IPS DF 6.9 (cell line): ENCODE measurements around the gene TCF7L1.
"Not testable (repeated sequence)": the region's sequence is repeated elsewhere in the genome, so short reads cannot be mapped to it uniquely, and the experiment has no call there.

Experiments used
- DNase-seq: peaks from one replicate; pipeline ENCODE4 v3.0.0-alpha.2; 2013; ENCODE audit warnings: low read depth, low spot score
- H3K27ac ChIP-seq: one replicate; pipeline ENCODE4 v1.5.1; 2013; ENCODE audit warnings: low read length, control low read depth
- H3K27me3 ChIP-seq: 2 replicates; pipeline ENCODE4 v1.6.1; 2013; ENCODE audit warnings: mild to moderate bottlenecking, low read length; ENCODE audit not compliant: control insufficient read depth, insufficient read depth
- H3K36me3 ChIP-seq: 2 replicates; pipeline ENCODE4 v1.6.1; 2013; ENCODE audit warnings: low read length; ENCODE audit not compliant: control insufficient read depth, insufficient read depth
- H3K4me1 ChIP-seq: 2 replicates; pipeline ENCODE4 v1.6.1; 2013; ENCODE audit warnings: low read length; ENCODE audit not compliant: control insufficient read depth, insufficient read depth
- H3K4me3 ChIP-seq: 2 replicates; pipeline ENCODE4 v1.5.1; 2013; ENCODE audit warnings: mild to moderate bottlenecking, low read length
- H3K9me3 ChIP-seq: 2 replicates; pipeline ENCODE4 v1.6.1; 2013; ENCODE audit warnings: low read length, inconsistent platforms; ENCODE audit not compliant: control insufficient read depth, insufficient read depth
- WGBS: extraction: QIAGEN DNeasy Blood & Tissue Kit; methylation state at CpG from one replicate; pipeline ENCODE4 v1.1.7; 2013; ENCODE audit warnings: mixed read lengths, missing lambda C conversion rate; ENCODE audit not compliant: insufficient read length, insufficient coverage; 5-methylcytosine and 5-hydroxymethylcytosine counted together

Gene TCF7L1

DNA sequence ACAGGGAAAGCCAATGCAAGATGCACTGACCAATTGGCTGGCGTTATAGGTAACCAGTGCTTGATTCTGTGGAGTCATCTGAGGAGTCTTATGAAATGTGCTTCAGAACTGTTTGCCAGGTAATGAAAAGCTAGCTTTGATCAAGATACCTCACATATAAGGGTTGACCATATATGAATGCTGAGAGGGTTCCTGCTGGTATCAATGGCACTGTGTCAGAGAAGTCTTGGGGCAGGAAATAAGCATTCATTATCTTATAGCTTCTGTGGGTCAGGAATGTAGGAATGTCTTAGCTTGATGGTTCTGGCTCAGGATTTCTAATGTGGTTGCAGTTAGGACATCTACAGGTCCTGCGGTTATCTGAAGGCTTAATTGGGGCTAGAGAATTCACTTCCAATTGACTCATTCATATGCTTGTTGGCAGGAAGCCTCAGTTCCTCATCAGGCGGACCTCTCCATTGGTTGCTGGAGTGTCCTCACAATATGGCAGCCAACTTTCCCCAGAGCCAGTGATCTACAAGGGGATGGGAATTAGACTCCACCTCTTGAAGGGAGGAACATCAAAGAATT is 22.1 kb upstream of the TCF7L1 start:
- H3K36me3 ChIP-seq = no peaks in the 10 kb centered on the region
- WGBS = no CpG with 5 or more reads among the region's 3 CpGs
- H3K4me1 ChIP-seq = no peaks in the 10 kb centered on the region
- H3K27ac ChIP-seq = no peak overlapping the region
- no peak overlapping the region for H3K4me3 ChIP-seq
- DNase-seq = no peak
- H3K9me3 ChIP-seq = no peaks in the 10 kb centered on the region
- H3K27me3 ChIP-seq = peaks cover 4% of the 10 kb centered on the region; the same call in 1 of the 2 replicates

DNA sequence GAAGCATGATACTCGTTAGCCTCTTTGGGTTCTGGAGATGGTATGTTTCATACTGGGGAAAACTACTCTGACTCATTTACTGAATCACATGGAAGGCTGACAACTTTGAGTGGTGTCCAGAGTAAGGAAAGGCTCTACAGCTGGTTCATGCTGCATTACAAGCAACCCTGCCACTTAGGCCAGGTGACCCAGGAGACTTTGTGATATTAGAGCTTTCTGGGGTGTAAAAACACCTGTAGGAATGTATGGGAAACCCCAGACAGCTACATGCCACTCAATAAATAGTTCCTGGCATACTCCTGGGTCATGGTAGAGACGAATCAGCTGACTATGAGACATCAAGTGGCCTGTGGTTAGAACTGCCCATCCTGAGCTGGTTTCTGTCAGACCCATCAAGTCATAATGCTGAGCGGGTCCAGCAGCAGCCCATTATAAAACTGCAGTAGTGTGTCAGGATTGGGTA is 21.3 kb upstream of the TCF7L1 start:
- Histone ChIP-seq H3K36me3 (no peaks in the 10 kb centered on the region), H3K4me3 (no peak overlapping the region), H3K27ac (no peak overlapping the region), H3K9me3 (no peaks in the 10 kb centered on the region), H3K4me1 (no peaks in the 10 kb centered on the region), H3K27me3 (peaks cover 4% of the 10 kb centered on the region; the same call in 1 of the 2 replicates)
- WGBS = no CpG with 5 or more reads among the region's 3 CpGs
- DNase-seq = no peak

DNA sequence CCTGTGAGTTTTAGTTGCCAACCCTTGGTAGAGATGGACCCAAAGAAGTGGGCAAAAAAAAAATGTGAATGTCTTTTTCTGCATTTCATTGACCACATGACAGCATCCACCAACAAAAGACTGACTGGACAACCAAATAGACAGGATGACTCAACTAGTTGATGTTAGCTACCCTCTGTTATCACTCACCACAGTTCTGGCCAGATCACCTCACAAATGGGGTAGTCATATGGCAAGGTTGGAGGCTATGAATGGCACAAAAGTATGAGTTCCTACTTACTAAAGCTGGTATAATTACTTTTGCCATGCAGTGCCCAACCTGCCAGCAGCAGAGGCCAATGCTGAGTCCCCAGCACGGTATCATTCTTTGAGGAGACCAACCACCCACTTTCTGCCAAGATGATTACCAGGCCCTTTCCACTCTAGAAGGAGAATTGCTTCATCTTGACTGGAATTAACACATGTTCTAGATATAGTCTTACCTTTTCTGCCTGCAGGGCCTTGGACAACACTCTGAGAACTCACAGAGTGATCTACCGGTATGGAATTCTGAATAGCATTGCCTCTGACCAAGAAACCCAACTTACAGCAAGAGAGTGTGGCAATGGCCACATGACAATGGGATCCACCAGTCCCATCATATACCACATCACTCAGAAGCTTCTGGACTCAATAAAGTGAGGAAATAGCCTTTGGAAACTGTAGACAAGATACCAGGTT is 20.1 kb upstream of the TCF7L1 start:
- no peak overlapping the region for H3K27ac ChIP-seq
- no peaks in the 10 kb centered on the region for H3K9me3 ChIP-seq
- WGBS = no CpG with 5 or more reads among the region's 2 CpGs
- no peak for DNase-seq
- H3K27me3 ChIP-seq = peaks cover 4% of the 10 kb centered on the region; the same call in 1 of the 2 replicates
- H3K4me3 ChIP-seq = no peak overlapping the region
- no peaks in the 10 kb centered on the region for H3K4me1 ChIP-seq
- H3K36me3 ChIP-seq = no peaks in the 10 kb centered on the region

DNA sequence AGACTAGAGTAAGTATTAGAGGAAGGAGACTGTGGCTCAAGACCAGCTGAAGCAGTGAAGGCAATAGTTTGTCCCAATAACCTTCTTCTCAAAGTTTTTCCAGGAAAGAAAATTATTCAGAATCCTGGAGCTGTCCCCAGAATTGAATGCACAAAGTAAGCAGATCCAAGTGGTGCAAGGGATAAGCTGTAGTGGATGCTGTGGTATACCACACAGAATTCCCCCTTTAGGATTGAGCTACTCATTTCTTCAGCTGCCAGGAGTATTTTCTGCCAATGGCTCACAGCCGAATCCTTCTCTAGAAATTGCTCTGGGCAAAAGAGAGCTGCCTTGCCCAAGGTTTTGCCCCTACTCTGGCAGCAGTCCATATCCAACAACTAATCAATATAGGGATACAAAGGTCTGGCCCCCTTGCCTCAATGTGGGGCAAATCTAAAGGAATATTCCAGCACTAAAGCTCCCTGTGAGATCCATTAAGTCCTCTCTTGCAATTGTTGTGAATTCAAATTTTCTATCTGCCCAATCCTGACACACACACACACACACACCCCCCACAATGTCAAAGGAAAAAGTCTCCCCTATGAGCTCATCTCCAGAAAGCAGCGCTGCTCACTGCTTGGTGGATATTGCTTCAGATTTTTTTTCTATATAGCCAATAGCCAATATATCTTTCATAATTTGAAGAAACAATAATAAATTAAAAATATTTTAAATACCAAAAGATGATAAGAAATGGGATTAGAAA is 18.4 kb upstream of the TCF7L1 start:
- no CpG with 5 or more reads among the region's 2 CpGs for WGBS

DNA sequence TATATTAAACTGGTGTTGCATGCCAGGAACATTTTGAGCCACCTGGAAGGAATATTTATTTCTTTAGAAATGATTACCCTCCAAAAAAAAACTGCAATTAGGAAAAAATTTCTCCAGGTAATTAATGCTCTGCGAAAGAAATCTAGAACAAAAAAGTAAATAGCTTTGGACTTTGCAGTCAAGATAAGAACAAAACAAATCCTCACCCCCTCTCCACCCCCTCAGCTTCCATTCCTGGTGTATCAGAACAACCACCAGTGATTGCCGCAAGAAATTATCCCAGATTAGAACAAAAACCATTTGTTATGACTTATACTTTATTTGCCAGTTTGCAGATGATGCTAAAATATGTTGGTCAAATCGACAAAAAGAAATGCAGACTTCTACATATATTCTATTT is 17.0 kb upstream of the TCF7L1 start:
- WGBS = no CpG with 5 or more reads among the region's 3 CpGs
- Histone ChIP-seq H3K27ac (no peak overlapping the region), H3K9me3 (no peaks in the 10 kb centered on the region), H3K27me3 (peaks cover 12% of the 10 kb centered on the region), H3K36me3 (no peaks in the 10 kb centered on the region), H3K4me3 (no peak overlapping the region), H3K4me1 (peaks cover 2% of the 10 kb centered on the region; the same call in 1 of the 2 replicates)
- DNase-seq = no peak

More for the DNA sequence above, 18.4 kb upstream of the TCF7L1 start:
- H3K9me3 ChIP-seq = no peaks in the 10 kb centered on the region
- H3K36me3 ChIP-seq = no peaks in the 10 kb centered on the region
- peaks cover 1% of the 10 kb centered on the region; the same call in 1 of the 2 replicates for H3K4me1 ChIP-seq
- no peak for DNase-seq
- H3K4me3 ChIP-seq = no peak overlapping the region
- H3K27me3 ChIP-seq = peaks cover 12% of the 10 kb centered on the region
- H3K27ac ChIP-seq = no peak overlapping the region

DNA sequence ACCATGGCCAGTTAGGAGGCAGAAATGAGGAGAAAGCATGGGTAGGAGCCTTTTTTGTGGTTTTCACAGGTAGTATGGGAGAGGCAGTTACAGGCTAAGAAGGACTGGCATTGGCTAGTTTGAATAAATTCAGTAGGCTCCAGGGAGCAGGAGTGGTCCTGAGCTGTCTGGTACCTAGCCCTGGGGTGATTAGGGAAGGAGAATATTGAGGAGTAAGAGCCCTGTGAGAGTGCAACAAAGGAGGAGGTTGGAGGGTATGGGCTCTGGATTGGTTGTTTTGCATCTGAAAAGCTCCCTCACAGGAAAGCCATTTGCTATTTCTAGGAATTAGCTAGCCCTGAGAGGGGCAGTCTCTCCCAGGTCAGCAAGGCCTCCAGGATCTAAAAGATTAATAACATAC is 13.3 kb upstream of the TCF7L1 start:
- DNase-seq = peak; percentile 74
- Histone ChIP-seq H3K4me1 (peaks cover 2% of the 10 kb centered on the region; the same call in 1 of the 2 replicates), H3K9me3 (no peaks in the 10 kb centered on the region), H3K4me3 (no peak overlapping the region), H3K27ac (no peak overlapping the region), H3K27me3 (peaks cover 8% of the 10 kb centered on the region), H3K36me3 (no peaks in the 10 kb centered on the region)

DNA sequence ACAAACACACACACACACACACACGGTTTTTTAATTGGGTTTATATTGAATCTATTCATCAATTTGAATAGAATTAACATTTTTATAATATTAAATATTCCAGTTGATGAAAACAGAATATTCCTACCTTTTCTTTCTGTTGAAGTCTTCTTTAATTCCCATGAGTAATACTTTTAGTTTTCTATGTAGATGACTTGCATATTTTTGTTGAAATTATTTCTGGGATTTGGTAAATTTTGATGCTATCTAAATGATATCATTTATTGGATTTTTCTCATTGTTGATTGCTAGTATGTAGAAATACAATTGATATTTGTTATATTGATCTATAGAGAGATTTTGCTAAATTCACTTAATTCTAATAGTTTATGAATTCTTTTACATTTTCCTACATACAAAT is 12.8 kb upstream of the TCF7L1 start:
- Histone ChIP-seq H3K4me3 (no peak overlapping the region), H3K27ac (no peak overlapping the region), H3K9me3 (no peaks in the 10 kb centered on the region), H3K36me3 (no peaks in the 10 kb centered on the region), H3K4me1 (peaks cover 2% of the 10 kb centered on the region; the same call in 1 of the 2 replicates), H3K27me3 (peaks cover 8% of the 10 kb centered on the region)
- no CpG with 5 or more reads among the region's 1 CpG for WGBS
- no peak for DNase-seq

DNA sequence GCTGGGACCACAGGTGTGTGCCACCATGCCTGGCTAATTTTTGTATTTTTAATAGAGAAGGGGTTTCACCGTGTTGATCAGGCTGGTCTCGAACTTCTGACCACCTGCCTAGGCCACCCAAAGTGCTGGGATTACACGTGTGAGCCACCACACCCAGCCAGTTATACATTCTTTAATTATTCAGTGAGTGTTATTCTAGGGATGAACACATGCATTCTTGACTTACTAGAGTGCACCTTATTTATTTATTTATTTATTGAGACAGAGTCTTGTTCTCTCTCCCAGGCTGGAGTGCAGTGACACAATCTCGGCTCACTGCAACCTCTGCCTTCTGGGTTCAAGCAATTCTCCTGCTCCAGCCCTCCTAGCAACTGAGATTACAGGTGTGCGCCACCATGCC is 6.7 kb upstream of the TCF7L1 start:
- not testable (repeated sequence) for H3K4me3 ChIP-seq, H3K27ac ChIP-seq, H3K4me1 ChIP-seq, H3K36me3 ChIP-seq, H3K9me3 ChIP-seq, H3K27me3 ChIP-seq, DNase-seq
- WGBS = no CpG with 5 or more reads among the region's 5 CpGs

DNA sequence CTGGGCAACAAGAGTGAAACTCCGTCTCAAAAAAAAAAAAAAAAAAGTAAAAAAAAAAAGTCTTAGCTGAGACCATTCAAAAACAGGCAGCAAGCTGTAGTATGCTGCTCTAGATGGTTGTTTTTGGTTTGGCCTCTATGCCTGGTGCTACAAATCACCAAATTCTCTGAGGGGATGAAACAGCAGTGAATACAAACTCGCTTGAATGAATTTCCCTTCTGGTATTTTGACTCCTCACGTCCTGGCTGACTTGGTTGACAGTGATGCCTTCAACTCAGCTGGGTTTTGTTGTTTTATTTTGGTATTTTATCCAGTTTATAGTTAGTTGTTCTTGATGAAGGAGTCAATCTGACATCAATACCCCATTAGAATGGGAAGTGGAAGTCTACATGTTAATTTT is 3.3 kb upstream of the TCF7L1 start:
- WGBS = no CpG with 5 or more reads among the region's 3 CpGs

DNA sequence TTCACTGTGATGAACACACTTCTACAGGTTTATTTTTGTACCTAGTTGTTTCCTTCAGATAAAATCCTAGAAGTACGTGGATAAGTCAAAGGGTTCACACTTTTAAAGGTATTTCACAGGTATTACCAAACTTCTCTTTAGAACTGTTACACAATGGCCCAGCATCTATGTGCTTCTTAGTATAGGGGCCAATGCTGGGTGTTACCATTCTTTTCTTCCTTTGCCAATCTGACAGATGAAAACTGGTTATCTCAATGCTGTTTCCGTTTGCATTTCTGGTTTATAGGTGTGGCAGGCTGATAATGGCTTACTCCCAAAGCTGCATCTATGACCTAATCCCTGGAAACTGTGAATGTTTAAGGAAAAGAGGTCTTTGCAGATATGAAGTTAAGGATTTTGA is 2.8 kb upstream of the TCF7L1 start:
- H3K27ac ChIP-seq = no peak overlapping the region
- H3K9me3 ChIP-seq = no peaks in the 10 kb centered on the region

More for the DNA sequence above, 3.3 kb upstream of the TCF7L1 start:
- Histone ChIP-seq H3K36me3 (no peaks in the 10 kb centered on the region), H3K4me1 (no peaks in the 10 kb centered on the region), H3K9me3 (no peaks in the 10 kb centered on the region), H3K27ac (no peak overlapping the region), H3K27me3 (no peaks in the 10 kb centered on the region), H3K4me3 (no peak overlapping the region)
- DNase-seq = no peak

More for the DNA sequence above, 2.8 kb upstream of the TCF7L1 start:
- no peak for DNase-seq
- Histone ChIP-seq H3K36me3 (no peaks in the 10 kb centered on the region), H3K4me3 (no peak overlapping the region), H3K27me3 (no peaks in the 10 kb centered on the region), H3K4me1 (peaks cover 1% of the 10 kb centered on the region; the same call in 1 of the 2 replicates)
- no CpG with 5 or more reads among the region's 2 CpGs for WGBS
